Jurkat, Clone E6-1 (cell line): ENCODE measurements around the gene WDFY4.

Source experiments
- DNase-seq: peaks from one replicate; pipeline ENCODE4 v3.0.0-alpha.2; 2011; ENCODE audit warnings: low read depth, low spot score
- H3K4me3 ChIP-seq: 2 replicates; pipeline ENCODE4 v1.5.1; 2011; ENCODE audit warnings: mild to moderate bottlenecking, low read length, control low read depth, moderate library complexity

Gene WDFY4

DNA sequence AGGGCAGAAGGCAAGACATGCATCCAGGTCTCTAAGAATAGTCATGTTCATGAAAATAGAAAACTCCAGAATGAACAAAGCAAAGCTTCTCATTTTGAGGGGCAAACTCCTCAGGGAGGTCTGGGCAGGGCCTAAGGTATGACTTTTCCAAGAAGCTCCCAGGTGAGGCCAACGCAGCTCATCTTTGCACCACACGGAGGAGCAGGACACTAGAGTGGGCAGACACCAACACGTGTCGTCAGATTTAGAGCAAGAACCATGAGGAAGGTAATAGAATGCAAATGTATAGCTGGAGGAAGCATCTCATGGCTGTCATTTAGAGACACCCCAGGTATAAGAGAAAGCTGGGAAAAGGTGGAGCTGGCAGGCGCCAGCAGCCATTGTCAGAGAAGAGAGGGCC lies 95.7 kb downstream of the WDFY4 start:
- no peak overlapping the region for H3K4me3 ChIP-seq
- DNase-seq, result no peak

GRCh38 chr10:48782386-48782785 lies 97.7 kb downstream of the WDFY4 start:
- DNase-seq, result no peak
- H3K4me3 ChIP-seq, result no peak overlapping the region

- no peak overlapping the region for H3K4me3 ChIP-seq
- no peak for DNase-seq
These were observed 99.4 kb downstream of the WDFY4 start for GRCh38 chr10:48784031-48784430.

GRCh38 chr10:48785796-48786195 lies 101.1 kb downstream of the WDFY4 start:
- DNase-seq, result no peak
- no peak overlapping the region for H3K4me3 ChIP-seq

DNA sequence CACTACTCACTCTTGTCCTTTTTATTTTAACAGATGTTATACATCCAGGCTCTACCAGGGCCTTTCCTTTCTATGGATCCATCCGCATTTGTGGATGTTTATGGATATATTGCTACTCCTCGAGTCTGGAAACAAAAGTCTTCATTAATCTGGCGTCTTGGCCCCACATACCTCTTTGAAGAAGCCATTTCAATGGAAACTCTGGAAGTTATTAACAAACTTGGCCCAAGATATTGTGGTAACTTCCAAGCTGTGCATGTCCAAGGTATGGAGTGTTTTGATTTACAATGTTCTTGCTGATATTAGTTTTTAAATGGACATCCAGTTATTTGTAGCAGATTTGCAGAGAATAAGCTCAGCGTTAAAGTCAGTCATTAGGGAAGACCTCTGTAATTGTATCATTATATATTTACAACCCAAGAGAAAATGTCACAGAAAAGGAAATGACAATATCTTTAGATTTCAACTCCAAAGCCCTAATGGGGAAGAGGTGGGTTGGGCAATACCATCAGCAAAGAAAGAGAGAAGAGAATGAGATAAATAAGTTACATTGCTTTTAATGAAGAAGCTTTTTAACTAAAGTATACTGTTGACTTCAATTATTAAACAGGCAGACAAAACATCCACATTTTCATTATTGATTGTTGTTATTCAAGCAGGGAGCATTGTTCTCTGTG lies 102.1 kb downstream of the WDFY4 start:
- no peak for DNase-seq

DNA sequence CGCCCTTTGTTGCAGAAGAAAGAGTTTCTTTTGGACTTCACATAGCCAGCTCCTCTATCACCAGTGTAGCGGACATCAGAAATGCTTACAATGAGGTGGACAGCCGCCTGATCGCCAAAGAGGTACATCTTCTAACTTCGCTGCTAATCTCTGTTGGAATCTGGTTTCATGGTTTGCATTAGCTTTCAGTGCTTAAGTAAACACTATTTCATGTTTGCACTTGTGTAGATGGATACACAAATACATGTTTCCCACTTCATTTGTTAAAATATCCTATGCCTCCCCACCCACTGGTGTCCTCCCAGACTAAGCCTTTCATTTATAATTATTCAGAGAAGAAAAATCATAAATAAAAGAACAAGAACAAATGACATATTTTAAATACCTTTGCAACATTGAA lies 103.9 kb downstream of the WDFY4 start:
- H3K4me3 ChIP-seq, result no peak overlapping the region
- no peak for DNase-seq

More for the DNA sequence above, 102.1 kb downstream of the WDFY4 start:
- no peak overlapping the region for H3K4me3 ChIP-seq

DNA sequence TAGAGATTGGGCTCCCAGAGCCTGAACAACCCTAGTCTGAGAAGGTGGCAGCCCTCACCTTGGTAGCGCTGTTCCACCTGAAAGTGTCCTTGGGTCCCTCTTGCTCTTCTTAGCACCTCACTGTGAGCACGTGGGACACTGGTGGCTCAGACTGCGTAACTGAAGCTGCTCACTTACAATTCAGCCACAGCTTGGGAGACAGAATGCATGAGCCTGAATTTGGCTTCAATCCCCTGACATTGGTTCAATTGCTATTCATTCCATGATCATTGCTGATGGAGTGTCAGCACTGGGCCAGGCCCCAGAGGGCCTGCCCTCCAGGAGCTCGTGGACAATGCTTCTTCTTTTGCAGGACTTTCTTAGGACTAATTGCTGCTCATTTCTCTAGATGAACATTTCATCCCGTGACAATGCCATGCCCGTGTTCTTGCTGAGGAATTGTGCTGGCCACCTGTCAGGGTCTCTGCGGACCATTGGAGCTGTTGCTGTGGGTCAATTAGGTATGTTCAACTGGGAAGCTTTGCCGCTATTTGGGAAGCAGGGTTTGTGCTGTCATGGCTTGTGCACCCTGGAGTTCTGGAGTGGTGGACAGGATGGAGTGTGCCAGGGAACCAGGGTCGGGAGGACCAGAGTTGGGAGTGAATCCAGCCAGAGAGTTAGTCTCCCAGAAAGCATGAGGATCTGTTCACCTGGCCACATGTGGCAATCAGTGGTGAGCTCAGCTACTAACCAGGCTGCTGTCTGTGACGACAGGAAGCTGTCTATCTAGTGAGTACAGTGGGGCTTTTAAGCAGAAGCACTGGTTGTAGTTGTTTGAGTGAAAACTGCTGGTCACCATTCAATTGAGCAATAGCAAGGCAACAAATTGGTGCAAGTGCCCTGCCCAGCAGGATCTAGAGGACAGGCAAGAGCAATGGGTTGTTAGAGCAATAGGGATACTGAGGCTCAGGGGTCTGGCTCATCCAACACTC lies 105.1 kb downstream of the WDFY4 start:
- DNase-seq, result no peak
- H3K4me3 ChIP-seq, result no peak overlapping the region

GRCh38 chr10:48790457-48791044 lies 105.9 kb downstream of the WDFY4 start:
- no peak overlapping the region for H3K4me3 ChIP-seq
- no peak for DNase-seq

DNA sequence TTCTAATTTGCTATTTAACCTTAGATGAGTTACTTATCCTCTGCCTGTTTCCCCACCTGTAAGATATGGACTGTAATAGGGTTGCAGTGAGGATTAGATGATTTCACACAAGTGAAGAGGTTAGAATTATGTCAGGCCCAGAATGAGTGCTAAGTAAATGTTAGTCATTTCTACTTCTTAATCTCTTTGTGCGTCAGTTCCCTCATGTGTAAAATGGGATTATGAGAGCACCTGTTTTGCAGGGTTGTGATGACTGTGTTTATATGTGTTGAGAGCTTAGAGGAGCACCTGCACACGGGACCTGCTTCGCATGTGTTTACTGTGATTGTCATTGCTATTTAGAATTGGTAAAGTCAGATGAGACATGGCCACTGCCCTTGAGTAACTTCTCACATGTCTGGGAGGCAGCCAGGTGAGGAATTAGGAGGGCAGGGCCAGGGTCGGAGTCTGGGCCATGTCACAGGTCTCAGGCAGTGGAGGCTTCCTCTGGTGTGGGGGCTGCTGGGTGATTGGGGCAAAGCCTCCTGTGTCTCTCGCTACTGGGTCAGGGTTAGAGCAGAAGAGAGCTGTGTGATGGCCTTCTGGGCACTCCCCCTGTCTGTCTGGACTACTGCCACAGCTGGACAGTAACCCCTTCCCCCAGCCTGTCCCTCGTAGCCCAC lies 106.7 kb downstream of the WDFY4 start:
- H3K4me3 ChIP-seq, result no peak overlapping the region
- no peak for DNase-seq

- H3K4me3 ChIP-seq, result no peak overlapping the region
- DNase-seq, result no peak
These were observed 107.4 kb downstream of the WDFY4 start for GRCh38 chr10:48792121-48792520.

- no peak overlapping the region for H3K4me3 ChIP-seq
- DNase-seq, result no peak
These were observed 108.0 kb downstream of the WDFY4 start for GRCh38 chr10:48792687-48793096.

- H3K4me3 ChIP-seq, result no peak overlapping the region
- DNase-seq, result no peak
These were observed 109.4 kb downstream of the WDFY4 start for GRCh38 chr10:48794074-48794473.

DNA sequence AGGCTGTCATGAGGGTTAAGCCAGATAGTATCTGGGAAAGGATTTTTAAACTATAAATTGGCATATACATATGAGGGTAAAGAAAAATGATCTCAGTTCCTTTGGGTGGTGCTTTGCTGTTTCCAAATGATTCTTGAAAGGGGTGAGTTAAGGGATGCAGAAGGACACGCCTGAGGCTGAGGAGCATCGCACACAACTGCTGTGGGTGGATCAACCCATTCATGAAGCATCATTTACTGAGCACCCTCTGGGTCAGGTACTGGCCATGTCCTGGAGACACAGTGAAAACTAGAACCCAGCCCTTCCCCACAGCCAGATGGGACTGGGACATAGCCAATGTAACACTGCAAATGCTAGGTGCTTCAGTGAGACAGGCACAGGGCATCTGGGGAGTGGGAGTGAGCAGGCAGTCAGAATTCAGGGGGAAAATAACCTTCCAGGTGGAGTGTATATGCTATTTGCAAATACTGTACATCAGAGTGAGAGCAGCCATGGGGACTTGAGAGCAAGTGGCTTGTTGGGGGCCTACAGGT lies 112.1 kb downstream of the WDFY4 start:
- no peak overlapping the region for H3K4me3 ChIP-seq
- DNase-seq, result no peak

DNA sequence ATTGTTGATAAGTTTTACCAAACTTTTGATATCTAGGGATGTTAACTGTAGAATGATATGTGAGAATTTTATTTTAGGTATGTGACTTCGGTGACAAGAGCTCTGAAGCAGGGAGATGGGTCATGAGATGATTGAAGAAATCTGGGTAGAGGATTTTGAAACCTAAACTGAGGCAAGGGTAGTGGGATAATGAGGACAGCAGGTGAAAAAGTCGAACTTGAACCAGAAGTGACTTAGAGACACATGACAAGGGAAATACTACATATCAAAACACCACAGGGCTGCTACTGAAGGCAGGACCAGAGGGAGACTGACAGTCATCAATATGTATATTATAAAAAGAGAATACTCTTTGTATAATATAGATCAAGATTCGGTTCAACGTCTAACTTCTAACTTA lies 113.2 kb downstream of the WDFY4 start:
- no peak for DNase-seq
- no peak overlapping the region for H3K4me3 ChIP-seq

GRCh38 chr10:48798481-48799254 lies 114.0 kb downstream of the WDFY4 start:
- no peak overlapping the region for H3K4me3 ChIP-seq
- no peak for DNase-seq

DNA sequence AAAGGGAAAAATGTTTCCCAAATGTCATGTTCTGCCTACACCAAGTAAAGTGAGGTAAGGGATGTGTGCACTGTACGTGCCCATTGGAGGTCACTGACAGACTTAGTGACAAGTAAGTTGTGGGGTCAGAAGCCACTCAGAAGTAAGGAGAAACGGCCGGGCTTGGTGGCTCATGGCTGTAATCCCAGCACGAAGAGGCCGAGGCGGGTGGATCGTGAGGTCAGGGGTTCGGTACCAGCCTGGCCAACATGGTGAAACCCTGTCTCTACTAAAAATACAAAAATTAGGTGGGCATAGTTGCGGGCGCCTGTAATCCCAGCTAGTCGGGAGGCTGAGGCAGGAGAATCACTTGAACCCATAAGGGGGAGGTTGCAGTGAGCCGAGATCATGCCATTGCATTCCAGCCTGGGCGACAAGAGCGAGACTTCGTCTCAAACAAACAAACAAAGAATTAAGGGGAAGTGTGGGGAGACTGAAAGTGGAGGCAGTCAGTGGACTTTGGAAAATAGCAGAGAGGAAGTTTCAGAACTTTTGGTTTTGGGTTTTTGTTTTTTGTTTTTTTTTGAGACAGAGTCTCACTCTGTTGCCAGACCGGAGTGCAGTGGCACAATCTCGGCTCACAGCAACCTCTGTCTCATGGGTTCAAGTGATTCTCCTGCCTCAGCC lies 114.8 kb downstream of the WDFY4 start:
- no peak for DNase-seq
- no peak overlapping the region for H3K4me3 ChIP-seq

DNA sequence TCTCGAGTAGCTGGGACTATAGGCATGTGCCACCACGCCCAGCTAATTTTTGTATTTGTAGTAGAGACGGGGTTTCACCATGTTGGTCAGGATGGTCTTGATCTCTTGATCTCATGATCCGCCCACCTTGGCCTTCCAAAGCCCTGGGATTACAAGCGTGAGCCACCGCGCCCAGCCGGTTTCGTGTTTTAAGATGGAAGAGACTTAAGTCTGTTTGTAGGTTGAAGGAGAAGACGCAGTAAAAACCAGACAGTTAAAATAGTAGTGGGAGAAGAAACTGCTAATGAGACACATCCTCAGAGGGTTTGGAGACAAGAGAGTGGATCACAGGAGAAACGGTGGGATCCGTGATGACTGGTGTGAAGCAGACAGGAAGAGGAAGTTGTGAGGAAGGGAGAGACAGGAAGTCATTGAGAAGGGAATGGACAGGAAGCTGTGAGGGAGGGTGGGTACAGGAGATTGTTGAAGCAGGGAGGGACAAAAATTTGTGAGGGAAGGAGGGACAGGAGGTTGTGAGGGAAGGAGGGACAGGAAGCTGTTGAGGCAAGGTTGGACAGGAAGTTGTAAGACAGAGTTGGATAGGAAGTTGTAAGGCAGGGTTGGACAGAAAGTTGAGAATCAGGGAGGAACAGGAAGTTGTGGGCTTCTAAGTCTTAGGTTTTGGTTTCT lies 115.5 kb downstream of the WDFY4 start:
- no peak overlapping the region for H3K4me3 ChIP-seq
- DNase-seq, result peak; percentile 55

DNA sequence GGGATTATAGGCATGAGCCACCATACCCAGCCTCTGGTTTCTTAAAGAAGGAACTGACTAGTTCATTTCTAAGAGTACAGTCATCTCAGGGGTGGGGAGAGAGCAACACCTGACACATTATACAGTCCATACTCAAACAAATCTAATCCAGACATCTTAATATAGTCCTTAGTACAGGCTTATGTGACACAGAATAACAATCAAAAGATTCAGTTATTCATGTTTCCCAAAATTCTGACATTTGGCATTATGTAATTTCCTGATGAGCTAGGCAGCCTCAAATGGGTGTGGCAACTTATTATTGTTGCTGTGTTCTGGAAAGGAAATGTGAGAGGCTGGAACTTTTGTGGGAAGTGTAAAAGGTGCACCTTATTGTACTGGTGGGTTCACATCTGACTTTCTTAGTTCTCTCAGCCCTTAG lies 116.3 kb downstream of the WDFY4 start:
- H3K4me3 ChIP-seq, result no peak overlapping the region
- DNase-seq, result no peak
